ENCODE data around the gene ABHD11. TPM values are rescaled to one million over a fixed set of nuclear protein-coding genes. Genes with fewer than 3 reads are reported as not detected.

ABHD11 gene
- total and polyA plus RNA-seq, 2 of the 4 experiments (the other 2 are of a cell fraction) = 13.4 to 19.9 TPM

DNA sequence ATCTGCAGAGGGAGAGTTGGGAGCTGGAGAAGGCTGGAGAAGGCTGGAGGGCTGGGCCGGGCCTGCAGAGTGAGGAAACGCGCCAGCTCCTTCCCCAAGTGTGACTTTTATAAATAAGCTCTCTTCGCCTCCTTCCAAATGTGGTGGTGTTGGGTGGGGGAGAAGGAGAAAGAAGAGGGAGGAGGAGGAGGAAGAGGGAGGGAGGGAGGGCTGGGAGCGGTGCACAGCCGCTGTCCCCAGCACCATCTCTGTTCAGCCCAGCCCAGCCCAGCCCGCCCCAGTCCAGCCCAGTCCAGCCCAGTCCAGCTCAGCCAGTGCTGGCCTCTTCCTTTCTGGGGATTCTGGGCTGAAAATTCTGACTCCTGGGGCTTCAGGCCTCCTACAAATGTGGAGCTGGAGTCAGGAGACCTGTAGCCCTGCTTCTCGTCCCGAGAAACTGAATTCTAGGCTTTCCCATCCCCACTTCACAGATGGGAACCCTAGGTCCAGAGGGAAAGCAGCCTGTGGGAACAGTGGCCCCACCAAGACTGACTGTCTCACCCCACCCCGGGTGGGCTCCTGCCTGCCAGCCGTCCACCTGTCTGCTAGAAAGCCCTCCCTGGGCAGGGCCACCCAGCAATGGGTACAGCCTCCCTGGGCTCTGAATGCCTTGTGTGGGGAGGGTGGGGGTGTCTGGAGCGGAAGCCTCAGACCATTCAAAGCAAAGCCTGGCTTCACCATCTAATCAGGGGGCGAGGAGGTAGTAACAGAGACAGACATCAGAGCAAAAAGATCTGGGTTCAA lies 21.4 kb downstream of the ABHD11 start:
- no peak overlapping the region for H3K4me2 ChIP-seq (ENCODE audit: low read depth, low read length)
- peaks cover 28% of the 10 kb centered on the region for H3K4me1 ChIP-seq (ENCODE audit: control insufficient read depth, insufficient read depth, low read length)
- BruUV-seq (replicated peaks) = no TSS peak
- peak overlapping the region; percentile 48; the same call in 1 of the 2 replicates for H2BK120ac ChIP-seq (ENCODE audit: low read depth, low read length)
- H2AK9ac ChIP-seq (replicated peaks; ENCODE audit: low read depth, low read length, poor library complexity) = no peak overlapping the region
- H3K9me1 ChIP-seq (ENCODE audit: insufficient read depth, low read length) = peaks cover 21% of the 10 kb centered on the region
- H3K36me3 ChIP-seq (ENCODE audit: control insufficient read depth, insufficient read depth, low read length) = peaks cover 2% of the 10 kb centered on the region; the same call in 1 of the 2 replicates
- H3K9ac ChIP-seq (ENCODE audit: low read depth, low read length) = no peak overlapping the region
- H3K56ac ChIP-seq (ENCODE audit: extremely low read depth, insufficient read depth, low read length) = no peak overlapping the region
- peak overlapping the region; percentile 0 to 20; a peak in 1 of 4 replicates for H4K8ac ChIP-seq (ENCODE audit: low read depth in 2 of 2, low read length in 2 of 2)
- dilution Hi-C loops (cut with HindIII; ENCODE audit: low sequenced_read_pairs, unreplicated experiment) = no loop called here
- peaks cover 14 to 59% of the 10 kb centered on the region in 2 experiments for H3K79me1 ChIP-seq (ENCODE audit: low read depth in 1 of 2, low read length in 2 of 2)
- TF ChIP-seq SMC3 (IDR thresholded peaks at IDR 0.05; ENCODE audit: low read depth, low read length) (no peak), RFX5 (IDR thresholded peaks at IDR 0.05; ENCODE audit: low read depth, low read length) (no peak), CHD1 (IDR thresholded peaks at IDR 0.05; ENCODE audit: low read depth, low read length) (no peak), NFE2L2 (IDR thresholded peaks at IDR 0.05; ENCODE audit: low read depth, low read length) (no peak), MXI1 (IDR thresholded peaks at IDR 0.05; ENCODE audit: borderline replicate concordance, low read depth, low read length) (no peak), RCOR1 (IDR thresholded peaks at IDR 0.05; ENCODE audit: insufficient replicate concordance, low read length) (no peak), FOS (IDR thresholded peaks at IDR 0.05; ENCODE audit: low read depth, low read length) (no peak), BHLHE40 (IDR thresholded peaks at IDR 0.05; ENCODE audit: low read depth, low read length) (no peak)
- TF ChIP-seq, protein P1, sequence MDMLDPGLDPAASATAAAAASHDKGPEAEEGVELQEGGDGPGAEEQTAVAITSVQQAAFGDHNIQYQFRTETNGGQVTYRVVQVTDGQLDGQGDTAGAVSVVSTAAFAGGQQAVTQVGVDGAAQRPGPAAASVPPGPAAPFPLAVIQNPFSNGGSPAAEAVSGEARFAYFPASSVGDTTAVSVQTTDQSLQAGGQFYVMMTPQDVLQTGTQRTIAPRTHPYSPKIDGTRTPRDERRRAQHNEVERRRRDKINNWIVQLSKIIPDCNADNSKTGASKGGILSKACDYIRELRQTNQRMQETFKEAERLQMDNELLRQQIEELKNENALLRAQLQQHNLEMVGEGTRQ (IDR thresholded peaks at IDR 0.05; ENCODE audit: low read depth, low read length) = no peak
- peak overlapping the region; percentile 5 for H3K4ac ChIP-seq (ENCODE audit: low read depth, low read length)
- no peak overlapping the region for H3K4me3 ChIP-seq (ENCODE audit: insufficient read depth, low read depth, low read length)
- in situ Hi-C loops (cut with MboI; ENCODE audit: low sequenced_read_pairs) = no loop called here
- H2AFZ ChIP-seq (replicated peaks; ENCODE audit: low read length, poor library complexity) = no peak overlapping the region
- H4K91ac ChIP-seq (ENCODE audit: insufficient read depth, low read depth, low read length) = no peak overlapping the region
- no peak overlapping the region for H2BK15ac ChIP-seq (ENCODE audit: low read depth, low read length)
- H3K27ac ChIP-seq (ENCODE audit: insufficient read depth, low read length) = peak overlapping the region; percentile 17; the same call in 1 of the 2 replicates
- intact Hi-C loops (cut with micrococcal nuclease) = loop anchor here (5.0 kb wide), 2 partner anchors 35 to 50 kb away; partner anchors contain the start of genes BUD23, DNAJC30 and VPS37D
- ATAC-seq (ENCODE audit: low read depth) (no peak), DNase-seq (peak; percentile 26)
- ChIA-PET POLR2A (ENCODE audit: unreplicated experiment) (no interaction called here), CTCF (interaction anchor here (0.6 to 1.3 kb wide), 4 partner anchors 16 to 196 kb away, joined by 3 read pairs; no protein-coding TSS in a partner anchor)
- no peak overlapping the region for H4K5ac ChIP-seq (ENCODE audit: low read depth, low read length)
- no peaks in the 10 kb centered on the region for H3K27me3 ChIP-seq (ENCODE audit: control insufficient read depth, insufficient read depth, low read length)
- peak overlapping the region; percentile 18; the same call in 1 of the 2 replicates for H3K14ac ChIP-seq (replicated peaks; ENCODE audit: low read depth, low read length)
- no peak overlapping the region for H3K18ac ChIP-seq (ENCODE audit: low read depth, low read length)
- H2AK5ac ChIP-seq (ENCODE audit: low read depth, low read length) = peak overlapping the region; percentile 36
- H2BK20ac ChIP-seq (ENCODE audit: low read depth, low read length) = peak overlapping the region; percentile 7; the same call in 1 of the 2 replicates
- H4K20me1 ChIP-seq (ENCODE audit: insufficient read depth, low read length) = peaks cover 60% of the 10 kb centered on the region
- peak overlapping the region; percentile 64 for H2BK5ac ChIP-seq (ENCODE audit: low read depth, low read length, poor library complexity, severe bottlenecking)
- 100% methylated on average over 2 of the region's 13 CpGs; no CpG with 5 or more reads in 1 of the 2 experiments for WGBS, 2 experiments (ENCODE audit: extremely low coverage in 2 of 2, insufficient read length in 1 of 2)
- H3K9me3 ChIP-seq (ENCODE audit: control insufficient read depth, insufficient read depth, low read length) = no peaks in the 10 kb centered on the region
- 0 out of 2 replicates have a peak overlapping the region, but pooled peaks have one; percentile 1 for H3K23ac ChIP-seq (ENCODE audit: low read depth, low read length)

Data from IMR-90 (cell line).